HEK293 (cell line): Measurements from ENCODE around the gene TACR2.

ENCODE experiments used
- CTCF ChIA-PET: fragments of 350-600 bp; formaldehyde crosslinking; extraction: SDS; loops from one replicate; lab custom pipeline; 2021; ENCODE audit warnings: antibody characterized with exemption; lab: Yijun Ruan, JAX
- POLR2A ChIA-PET: fragments of 300-600 bp; formaldehyde crosslinking; extraction: SDS; loops from one replicate; lab custom pipeline; 2020; ENCODE audit warnings: antibody characterized with exemption, inconsistent platforms; lab: Yijun Ruan, JAX
- H3K27ac ChIP-seq: fragments of 200-500 bp; sonication (Bioruptor generic); 2 replicates; pipeline ENCODE4 v1.5.1; 2014; ENCODE audit warnings: low read depth, low read length, control low read depth, inconsistent platforms; ENCODE audit errors: extremely low read depth
- H3K36me3 ChIP-seq, 2 experiments: fragments of 200-500 bp in 1 of 2; sonication (Bioruptor generic) in 1 of 2; 1 replicate in 1 of 2; 2 replicates in 1 of 2; pipeline ENCODE4 v1.5.1; 2014 to 2017; ENCODE audit warnings: inconsistent platforms in 2 of 2, low read length in 2 of 2; ENCODE audit not compliant: control insufficient read depth in 2 of 2, insufficient read depth in 1 of 2
- H3K4me1 ChIP-seq: fragments of 200-500 bp; sonication (Bioruptor generic); 2 replicates; pipeline ENCODE4 v1.5.1; 2014; ENCODE audit warnings: mild to moderate bottlenecking, low read length, inconsistent platforms; ENCODE audit not compliant: control insufficient read depth, insufficient read depth
- H3K4me3 ChIP-seq: 2 replicates; pipeline ENCODE4 v1.5.1; 2011; ENCODE audit warnings: low read depth, mild to moderate bottlenecking, control low read depth, low read length, moderate library complexity
- H3K9me3 ChIP-seq: fragments of 200-500 bp; sonication (Bioruptor generic); 2 replicates; pipeline ENCODE4 v1.5.1; 2014; ENCODE audit warnings: low read depth, low read length, inconsistent platforms; ENCODE audit not compliant: control insufficient read depth, insufficient read depth
- FEZF1 ChIP-seq: fragments of 450-650 bp; formaldehyde crosslinking; IDR thresholded peaks from 2 replicates; pipeline ENCODE4 v1.5.1; 2016; ENCODE audit warnings: missing biosample characterization, missing genetic modification characterization
- GLI2 ChIP-seq: fragments of 450-650 bp; formaldehyde crosslinking; IDR thresholded peaks from 2 replicates; pipeline ENCODE4; 2017; ENCODE audit warnings: missing biosample characterization, missing genetic modification characterization, low read depth, borderline replicate concordance
- HIC1 ChIP-seq: fragments of 450-650 bp; formaldehyde crosslinking; IDR thresholded peaks from 2 replicates; pipeline ENCODE4 v1.5.1; 2016; ENCODE audit warnings: missing biosample characterization, missing genetic modification characterization
- KLF17 ChIP-seq: fragments of 450-650 bp; formaldehyde crosslinking; IDR thresholded peaks from 2 replicates; pipeline ENCODE4 v1.5.1; 2016; ENCODE audit warnings: missing biosample characterization, missing genetic modification characterization
- PRDM10 ChIP-seq: fragments of 450-650 bp; formaldehyde crosslinking; IDR thresholded peaks from 2 replicates; pipeline ENCODE4 v1.5.1; 2016; ENCODE audit warnings: missing biosample characterization, missing genetic modification characterization
- PRDM6 ChIP-seq: fragments of 450-650 bp; formaldehyde crosslinking; IDR thresholded peaks from 2 replicates; pipeline ENCODE4 v1.5.1; 2017; ENCODE audit warnings: missing biosample characterization, missing genetic modification characterization
- SP2 ChIP-seq: fragments of 450-650 bp; formaldehyde crosslinking; IDR thresholded peaks from 2 replicates; pipeline ENCODE4 v1.5.1; 2016; ENCODE audit warnings: missing biosample characterization, missing genetic modification characterization
- SP7 ChIP-seq: fragments of 450-650 bp; formaldehyde crosslinking; IDR thresholded peaks from 2 replicates; pipeline ENCODE4 v1.5.1; 2016; ENCODE audit warnings: missing biosample characterization, missing genetic modification characterization
- ZBTB8A ChIP-seq: fragments of 450-650 bp; formaldehyde crosslinking; IDR thresholded peaks from 2 replicates; pipeline ENCODE4 v1.5.1; 2016; ENCODE audit warnings: missing biosample characterization, missing genetic modification characterization
- ZNF114 ChIP-seq: fragments of 450-650 bp; formaldehyde crosslinking; IDR thresholded peaks from 2 replicates; pipeline ENCODE4 v1.5.0; 2017; ENCODE audit warnings: missing biosample characterization, missing genetic modification characterization
- ZNF138 ChIP-seq: fragments of 450-650 bp; formaldehyde crosslinking; IDR thresholded peaks from 2 replicates; pipeline ENCODE4 v1.5.1; 2016; ENCODE audit warnings: missing biosample characterization, missing genetic modification characterization, borderline replicate concordance
- ZNF169 ChIP-seq: fragments of 450-650 bp; formaldehyde crosslinking; IDR thresholded peaks from 2 replicates; pipeline ENCODE4 v1.5.1; 2016; ENCODE audit warnings: missing biosample characterization, missing genetic modification characterization
- ZNF311 ChIP-seq: fragments of 450-650 bp; formaldehyde crosslinking; IDR thresholded peaks from 2 replicates; pipeline ENCODE4 v1.5.1; 2017; ENCODE audit warnings: missing biosample characterization, missing genetic modification characterization, borderline replicate concordance
- ZNF560 ChIP-seq: fragments of 450-650 bp; formaldehyde crosslinking; IDR thresholded peaks from 2 replicates; pipeline ENCODE4 v1.5.1; 2017; ENCODE audit warnings: missing biosample characterization, missing genetic modification characterization, borderline replicate concordance
- ZNF580 ChIP-seq: fragments of 450-650 bp; formaldehyde crosslinking; IDR thresholded peaks from 2 replicates; pipeline ENCODE4 v1.5.1; 2016; ENCODE audit warnings: missing biosample characterization, missing genetic modification characterization
- ZNF658 ChIP-seq: fragments of 450-650 bp; formaldehyde crosslinking; IDR thresholded peaks from 2 replicates; pipeline ENCODE4; 2016; ENCODE audit warnings: missing biosample characterization, missing genetic modification characterization
- ZNF76 ChIP-seq: fragments of 450-650 bp; formaldehyde crosslinking; IDR thresholded peaks from 2 replicates; pipeline ENCODE4; 2016; ENCODE audit warnings: low read depth, missing biosample characterization, missing genetic modification characterization, borderline replicate concordance
- ZSCAN16 ChIP-seq: fragments of 450-650 bp; formaldehyde crosslinking; IDR thresholded peaks from 2 replicates; pipeline ENCODE4 v1.5.1; 2016; ENCODE audit warnings: missing biosample characterization, missing genetic modification characterization

The TACR2 gene

GRCh38 chr10:69460576-69461242, 44.0 kb upstream of the TACR2 start:
- Histone ChIP-seq H3K4me3 (no peak overlapping the region), H3K36me3 (peaks cover 0 to 7% of the 10 kb centered on the region in 2 experiments; a peak in 1 of 3 replicates), H3K4me1 (peaks cover 3% of the 10 kb centered on the region; the same call in 1 of the 2 replicates)
- CTCF ChIA-PET: interaction anchor here (0.7 to 1.5 kb wide), 2 partner anchors 10 to 49 kb away, joined by 3 to 4 read pairs; partner anchors contain the start of gene TSPAN15
- POLR2A ChIA-PET: interaction anchor here (0.7 kb wide), 1 partner anchor 8 kb away, joined by 3 read pairs; no protein-coding TSS in a partner anchor
- TF ChIP-seq HIC1 (no peak), SP7 (tag by site-specific recombination) (no peak), ZNF580 (tag by site-specific recombination) (no peak), KLF17 (tag by site-specific recombination) (no peak), ZNF138 (no peak), ZBTB8A (tag by site-specific recombination) (no peak), ZNF114 (no peak), ZNF169 (no peak), GLI2 (tag by site-specific recombination) (no peak), ZSCAN16 (tag by site-specific recombination) (no peak), ZNF311 (tag by site-specific recombination) (no peak), PRDM6 (no peak), FEZF1 (no peak), ZNF658 (no peak), ZNF560 (no peak), ZNF76 (tag by site-specific recombination) (no peak)
- TF ChIP-seq, all 188 proteins: peak for 0
- H3K9me3 ChIP-seq: no peaks in the 10 kb centered on the region
- no peak overlapping the region for H3K27ac ChIP-seq

- Histone ChIP-seq H3K4me1 (peaks cover 3% of the 10 kb centered on the region; the same call in 1 of the 2 replicates), H3K4me3 (no peak overlapping the region), H3K27ac (no peak overlapping the region), H3K9me3 (no peaks in the 10 kb centered on the region), H3K36me3 (peaks cover 0 to 7% of the 10 kb centered on the region in 2 experiments; a peak in 2 of 3 replicates)
- ChIA-PET POLR2A (interaction anchor here (0.7 kb wide), 1 partner anchor 9 kb away, joined by 3 read pairs; no protein-coding TSS in a partner anchor), CTCF (interaction anchor here (0.7 to 1.5 kb wide), 3 partner anchors 9 to 48 kb away, joined by 3 to 6 read pairs (median 4); partner anchors contain the start of gene TSPAN15)
- TF ChIP-seq PRDM10 (0 out of 2 replicates have a peak, but pooled peaks have one; percentile 17), SP2 (tag by site-specific recombination) (no peak)
Observed at GRCh38 chr10:69459893-69460575, 43.3 kb upstream of the TACR2 start.
